Activated naive CD4-positive, alpha-beta T cell treated with anti-CD3 and anti-CD28 coated beads, Interleukin-2, amount 50 U/mL, for 72 hours (primary cell): ENCODE results near the gene WNT9B. TPM values are rescaled to one million over a fixed set of nuclear protein-coding genes. Genes with fewer than 3 reads are reported as not detected.

Experiments
- ATAC-seq, 2 donors: fragments of 150-1000 bp; cut with Tn5 transposase; 2 replicates each; pipeline ENCODE4 v1.10.0; 2021; ENCODE audit warnings: mild to moderate bottlenecking in 2 of 2, moderate library complexity in 2 of 2
- DNase-seq, 2 donors: peaks; one replicate each; pipeline ENCODE4 v3.0.0; 2021 to 2022; ENCODE audit warnings: low spot score in 2 of 2
- H3K27ac Mint-ChIP-seq, 2 donors: one replicate each; pipeline ENCODE4 v1.8.0; 2022; ENCODE audit warnings: mild to moderate bottlenecking in 2 of 2, mixed read lengths in 2 of 2
- H3K36me3 Mint-ChIP-seq, 2 donors: one replicate each; pipeline ENCODE4 v1.8.0; 2022; ENCODE audit warnings: mixed read lengths in 2 of 2
- H3K9me3 Mint-ChIP-seq, 2 donors: one replicate each; pipeline ENCODE4 v1.8.0; 2022; ENCODE audit warnings: mixed read lengths in 2 of 2
- total RNA-seq, 2 donors: library from RNA; stranded (reverse); gene quantifications; one replicate each; pipeline ENCODE4 v1.2.3, GENCODE V29; 2022

WNT9B gene, protein sequence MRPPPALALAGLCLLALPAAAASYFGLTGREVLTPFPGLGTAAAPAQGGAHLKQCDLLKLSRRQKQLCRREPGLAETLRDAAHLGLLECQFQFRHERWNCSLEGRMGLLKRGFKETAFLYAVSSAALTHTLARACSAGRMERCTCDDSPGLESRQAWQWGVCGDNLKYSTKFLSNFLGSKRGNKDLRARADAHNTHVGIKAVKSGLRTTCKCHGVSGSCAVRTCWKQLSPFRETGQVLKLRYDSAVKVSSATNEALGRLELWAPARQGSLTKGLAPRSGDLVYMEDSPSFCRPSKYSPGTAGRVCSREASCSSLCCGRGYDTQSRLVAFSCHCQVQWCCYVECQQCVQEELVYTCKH
- not detected for total RNA-seq

DNA sequence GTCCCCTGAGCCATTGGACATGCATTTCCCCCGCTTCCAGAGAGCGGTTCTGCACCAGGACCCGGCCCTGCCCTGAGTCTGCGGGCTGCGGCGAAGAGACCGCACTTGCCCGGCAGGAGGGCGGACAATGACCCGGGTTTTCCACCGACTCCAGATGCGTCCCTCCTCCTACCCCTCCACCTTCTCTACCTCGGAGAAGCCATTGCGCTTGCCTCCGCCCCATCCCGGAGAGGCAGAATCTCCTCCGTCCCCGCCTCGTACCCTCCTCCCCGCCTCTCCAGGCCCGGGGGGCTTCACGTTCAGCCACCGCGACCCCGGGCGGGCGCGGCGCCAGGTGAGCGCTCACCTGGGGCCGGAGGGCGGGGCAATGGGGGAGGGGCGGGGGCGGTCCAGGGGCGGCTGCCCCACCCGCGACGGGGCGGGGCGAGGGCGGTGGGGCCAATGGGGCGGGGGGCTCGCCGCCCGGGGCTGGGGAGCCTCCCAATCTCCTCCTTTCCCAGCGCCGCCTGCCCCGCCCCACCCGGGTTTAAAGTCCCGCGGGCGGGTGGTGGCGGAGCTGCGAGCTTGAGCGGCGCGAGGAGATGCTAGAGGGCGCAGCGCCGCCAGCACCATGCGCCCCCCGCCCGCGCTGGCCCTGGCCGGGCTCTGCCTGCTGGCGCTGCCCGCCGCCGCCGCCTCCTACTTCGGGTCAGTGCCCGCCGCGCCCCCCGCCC, at the start of gene WNT9B:
Gene WNT9B, plus strand, starts transcription at position 555 of the 713 bp plus-strand sequence. Its CDS starts 56 bp downstream, at position 611.
- Mint-ChIP-seq H3K9me3 (no peaks in the 10 kb centered on the region), H3K36me3 (no peaks in the 10 kb centered on the region), H3K27ac (no peak within 1 kb of the TSS)
- DNase-seq (peak in 1 of 2 donors; percentile 26), ATAC-seq (peak in 1 of 2 donors; percentile 66)

DNA sequence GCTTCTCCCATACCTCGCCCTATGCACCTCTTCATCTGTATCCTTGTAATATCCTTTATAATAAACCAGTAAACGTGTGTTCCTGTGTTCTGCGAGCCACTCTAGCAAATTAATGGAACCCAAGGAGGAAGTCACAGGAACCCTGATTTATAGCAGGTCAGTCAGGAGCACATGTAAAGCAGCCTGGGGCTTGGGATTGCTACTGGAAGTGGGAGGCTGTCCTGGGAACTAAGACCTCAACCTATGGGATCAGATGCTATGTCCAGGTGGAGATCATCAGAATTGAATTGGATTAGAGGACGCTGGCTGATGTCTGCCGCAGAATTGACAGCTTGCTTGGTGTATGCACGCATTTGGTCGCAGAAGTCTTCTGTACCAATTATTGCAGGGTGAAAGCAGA, 48.6 kb upstream of the WNT9B start:
- Mint-ChIP-seq H3K36me3 (no peaks in the 10 kb centered on the region), H3K9me3 (peaks cover 0 to 10% of the 10 kb centered on the region in 2 donors)

DNA sequence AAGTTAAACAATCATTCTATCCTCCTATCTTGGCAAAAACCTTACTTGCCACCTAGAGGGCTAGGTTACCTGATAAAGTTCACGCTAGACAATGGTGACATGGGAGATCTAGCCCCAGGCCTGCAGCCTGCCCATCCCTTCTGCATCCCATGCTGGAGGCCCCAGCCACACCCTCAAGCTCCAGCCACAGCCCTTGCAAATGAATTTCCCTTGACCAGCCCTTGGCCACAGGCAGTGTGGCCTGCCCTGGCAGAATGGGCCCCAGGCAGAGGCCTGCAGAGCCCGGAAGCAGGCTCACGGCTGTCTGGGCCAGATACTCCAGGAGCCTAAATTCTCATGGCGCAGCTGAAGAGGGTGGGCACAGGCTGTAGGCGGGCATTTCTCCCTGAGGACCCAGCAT, 47.8 kb upstream of the WNT9B start:
- no peak for DNase-seq
- no peak overlapping the region for H3K27ac Mint-ChIP-seq
- peaks cover 0 to 10% of the 10 kb centered on the region in 2 donors for H3K9me3 Mint-ChIP-seq
- ATAC-seq: no peak
- H3K36me3 Mint-ChIP-seq: no peaks in the 10 kb centered on the region

More for the DNA sequence above, 48.6 kb upstream of the WNT9B start:
- ATAC-seq: no peak
- no peak for DNase-seq
- no peak overlapping the region for H3K27ac Mint-ChIP-seq

DNA sequence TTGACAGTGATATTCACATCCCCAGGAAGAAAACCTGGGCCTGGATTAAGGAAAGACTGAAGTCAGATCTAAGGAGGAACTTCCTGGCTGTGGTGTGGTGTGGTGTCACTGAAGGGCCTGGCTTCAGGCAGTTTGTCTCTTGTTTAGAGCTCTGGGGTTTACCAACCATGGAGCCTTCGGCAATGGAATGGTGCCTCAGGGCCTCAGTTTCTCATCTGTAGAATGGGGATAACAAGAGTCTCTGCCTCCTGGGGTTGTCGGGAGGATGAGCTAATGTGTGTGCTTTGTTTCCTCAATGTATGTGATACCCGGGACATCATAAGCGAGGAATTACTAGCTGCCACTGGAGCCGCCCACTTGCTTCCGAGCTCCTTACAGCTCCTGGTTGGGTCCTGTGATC, 45.6 kb upstream of the WNT9B start:
- DNase-seq: no peak
- ATAC-seq: no peak
- Mint-ChIP-seq H3K9me3 (peaks cover 0 to 5% of the 10 kb centered on the region in 2 donors), H3K27ac (no peak overlapping the region), H3K36me3 (no peaks in the 10 kb centered on the region)

DNA sequence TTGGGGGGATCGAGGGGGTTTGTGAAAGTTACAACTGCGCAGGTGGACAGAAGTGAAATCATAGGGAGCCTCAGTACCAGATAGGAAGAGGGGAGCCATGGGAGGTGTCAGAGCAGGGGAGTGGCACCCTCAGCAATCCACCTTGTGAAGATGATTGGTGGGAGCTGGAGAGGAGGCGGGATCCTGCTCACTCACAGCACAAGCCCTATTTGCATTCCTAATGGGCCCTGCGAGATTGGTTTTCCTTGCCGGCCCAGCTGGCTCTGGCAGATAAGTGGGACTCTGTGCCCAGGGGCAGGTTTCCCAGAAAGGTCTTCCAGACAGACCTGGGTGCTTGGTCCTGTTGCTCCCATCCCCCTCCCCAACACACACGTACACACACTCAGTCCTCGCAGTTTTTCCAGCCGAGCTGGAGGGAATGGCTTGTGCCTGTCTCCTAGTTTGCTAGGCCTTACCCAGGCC, 42.2 kb upstream of the WNT9B start:
- ATAC-seq (no peak), DNase-seq (no peak)
- H3K27ac Mint-ChIP-seq: no peak overlapping the region
- peaks cover 0 to 4% of the 10 kb centered on the region in 2 donors for H3K9me3 Mint-ChIP-seq
- no peaks in the 10 kb centered on the region for H3K36me3 Mint-ChIP-seq

DNA sequence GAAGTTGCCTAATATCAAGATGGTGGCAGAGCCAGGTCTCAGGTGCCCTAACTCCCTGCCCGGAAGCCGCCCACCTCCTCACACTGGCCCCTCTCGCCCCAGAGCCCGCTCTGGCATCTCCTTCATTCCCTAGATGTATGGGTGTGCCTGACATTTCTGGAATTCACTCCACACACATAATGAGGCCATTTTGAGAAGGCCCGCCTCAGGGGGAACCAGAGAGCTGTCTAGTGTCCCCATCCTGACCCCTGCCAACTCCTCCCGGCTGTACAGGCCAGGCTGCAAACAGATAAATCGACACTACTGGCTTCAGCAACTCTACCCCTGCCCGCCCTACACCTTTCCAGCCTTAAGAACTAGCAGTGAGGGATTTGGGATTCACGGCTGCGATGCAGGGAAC, 40.5 kb upstream of the WNT9B start:
- no peaks in the 10 kb centered on the region for H3K36me3 Mint-ChIP-seq

DNA sequence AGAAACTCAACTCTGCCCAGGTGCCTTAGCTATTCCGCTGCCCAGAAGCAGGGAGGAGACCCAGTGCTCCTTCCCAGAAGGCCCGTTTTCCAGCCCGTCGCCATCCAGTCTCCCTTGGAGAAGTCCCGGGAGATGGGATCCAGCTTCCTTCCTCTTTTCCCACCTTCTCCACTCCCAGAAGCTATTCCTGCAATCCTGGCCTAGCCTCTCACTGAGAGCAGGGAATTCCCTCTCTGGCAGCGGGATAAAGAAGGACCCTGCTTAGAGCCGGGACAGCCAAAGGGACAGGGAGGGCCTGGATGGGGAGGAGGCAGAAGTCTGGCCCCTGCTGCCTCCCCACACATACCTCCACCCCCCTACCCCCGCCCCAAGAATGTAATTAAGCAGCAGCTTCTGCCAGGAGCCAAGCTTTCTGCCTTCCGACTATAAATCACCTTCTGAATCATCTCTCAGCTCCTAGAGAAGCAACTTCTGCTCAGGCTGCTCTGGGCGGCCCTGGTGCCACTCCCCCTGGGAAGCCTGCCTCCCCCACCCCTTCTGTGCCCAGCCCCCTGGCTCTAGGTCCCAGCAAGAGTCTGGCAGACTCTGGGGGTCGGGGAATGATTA, 39.3 kb upstream of the WNT9B start:
- no peaks in the 10 kb centered on the region for H3K9me3 Mint-ChIP-seq
- no peak for ATAC-seq
- no peak for DNase-seq
- H3K27ac Mint-ChIP-seq: no peak overlapping the region
- peaks cover under 1% of the 10 kb centered on the region in 2 donors for H3K36me3 Mint-ChIP-seq

More for the DNA sequence above, 40.5 kb upstream of the WNT9B start:
- DNase-seq (no peak), ATAC-seq (no peak)
- Mint-ChIP-seq H3K27ac (no peak overlapping the region), H3K9me3 (no peaks in the 10 kb centered on the region)

DNA sequence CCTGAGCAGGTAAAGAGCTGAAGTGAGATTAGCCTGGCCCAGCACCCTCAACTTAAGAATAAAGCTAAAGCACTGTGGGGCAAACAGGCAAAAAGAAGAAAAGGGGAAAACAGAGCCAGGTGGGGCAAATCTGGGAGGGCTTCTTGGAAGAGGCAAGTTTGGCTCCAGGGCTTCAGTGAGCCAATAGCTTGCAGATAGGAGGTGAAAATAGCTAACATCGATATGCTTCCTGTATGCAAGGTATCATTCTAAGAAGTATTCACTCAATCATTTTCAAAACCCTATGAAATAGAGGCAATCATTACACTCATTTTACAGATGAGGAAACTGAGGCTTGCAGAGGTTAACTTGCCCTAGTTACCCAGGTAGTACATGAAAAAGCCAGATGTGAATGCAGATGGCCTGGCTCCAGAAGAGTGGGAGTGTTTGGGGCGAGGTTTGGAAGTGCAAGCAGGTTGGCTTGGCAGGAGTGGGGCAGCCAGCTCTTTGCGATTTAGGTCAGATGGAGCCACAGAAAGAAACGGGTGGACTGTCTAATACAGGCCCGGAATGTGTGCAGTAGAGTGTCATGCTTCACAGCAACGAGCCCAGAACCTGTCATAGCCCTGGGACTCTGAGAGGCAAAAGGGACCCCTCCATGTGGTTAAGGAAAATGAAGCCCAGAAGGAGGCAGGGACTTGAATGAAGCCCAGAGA, 38.6 kb upstream of the WNT9B start:
- DNase-seq (no peak), ATAC-seq (no peak)
- Mint-ChIP-seq H3K9me3 (no peaks in the 10 kb centered on the region), H3K27ac (no peak overlapping the region), H3K36me3 (peaks cover 7% of the 10 kb centered on the region in 2 donors)

DNA sequence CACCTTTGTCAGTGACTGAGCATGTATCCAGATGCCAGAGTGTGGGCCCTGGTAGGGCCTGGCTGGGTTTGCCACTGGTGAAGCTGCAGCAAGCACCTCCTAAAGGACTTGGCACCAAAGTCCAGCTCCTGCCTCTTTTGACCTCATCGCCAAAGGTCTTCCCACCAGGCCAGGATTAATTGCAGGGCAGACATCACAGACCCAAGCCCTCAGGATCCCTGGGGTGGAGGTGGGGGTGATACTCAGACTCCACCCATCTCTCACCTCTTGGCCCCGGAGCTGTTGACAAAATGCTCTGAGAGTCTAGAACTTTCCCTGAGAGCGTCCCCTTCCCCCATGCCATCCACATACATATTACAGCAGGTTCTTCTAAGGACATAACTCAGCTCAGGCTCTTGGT, 37.5 kb upstream of the WNT9B start:
- Mint-ChIP-seq H3K36me3 (peaks cover 7 to 8% of the 10 kb centered on the region in 2 donors), H3K27ac (no peak overlapping the region), H3K9me3 (no peaks in the 10 kb centered on the region)
- ATAC-seq: no peak
- no peak for DNase-seq

DNA sequence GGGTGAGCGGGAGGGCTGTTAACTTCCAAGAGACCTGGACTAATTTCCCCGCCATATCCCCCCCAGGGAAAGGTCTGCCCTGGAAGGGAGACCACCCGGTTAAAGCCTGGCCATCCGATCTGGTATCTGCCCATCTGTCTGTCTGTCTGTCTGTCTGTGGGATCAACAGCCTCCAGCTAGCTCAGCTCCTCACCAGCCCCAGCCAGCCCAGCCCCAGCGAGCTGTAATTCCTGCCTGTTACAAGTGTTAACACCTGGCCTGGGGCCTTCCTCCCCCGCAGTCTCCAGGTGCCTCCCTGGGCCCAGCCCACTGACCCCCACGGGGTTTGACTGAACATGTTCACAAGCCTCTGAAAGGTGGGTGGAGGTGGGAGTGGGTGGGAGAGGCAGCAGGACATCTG, 36.9 kb upstream of the WNT9B start:
- H3K36me3 Mint-ChIP-seq: peaks cover 7 to 8% of the 10 kb centered on the region in 2 donors
- H3K27ac Mint-ChIP-seq: no peak overlapping the region
- ATAC-seq: no peak
- no peak for DNase-seq
- no peaks in the 10 kb centered on the region for H3K9me3 Mint-ChIP-seq

DNA sequence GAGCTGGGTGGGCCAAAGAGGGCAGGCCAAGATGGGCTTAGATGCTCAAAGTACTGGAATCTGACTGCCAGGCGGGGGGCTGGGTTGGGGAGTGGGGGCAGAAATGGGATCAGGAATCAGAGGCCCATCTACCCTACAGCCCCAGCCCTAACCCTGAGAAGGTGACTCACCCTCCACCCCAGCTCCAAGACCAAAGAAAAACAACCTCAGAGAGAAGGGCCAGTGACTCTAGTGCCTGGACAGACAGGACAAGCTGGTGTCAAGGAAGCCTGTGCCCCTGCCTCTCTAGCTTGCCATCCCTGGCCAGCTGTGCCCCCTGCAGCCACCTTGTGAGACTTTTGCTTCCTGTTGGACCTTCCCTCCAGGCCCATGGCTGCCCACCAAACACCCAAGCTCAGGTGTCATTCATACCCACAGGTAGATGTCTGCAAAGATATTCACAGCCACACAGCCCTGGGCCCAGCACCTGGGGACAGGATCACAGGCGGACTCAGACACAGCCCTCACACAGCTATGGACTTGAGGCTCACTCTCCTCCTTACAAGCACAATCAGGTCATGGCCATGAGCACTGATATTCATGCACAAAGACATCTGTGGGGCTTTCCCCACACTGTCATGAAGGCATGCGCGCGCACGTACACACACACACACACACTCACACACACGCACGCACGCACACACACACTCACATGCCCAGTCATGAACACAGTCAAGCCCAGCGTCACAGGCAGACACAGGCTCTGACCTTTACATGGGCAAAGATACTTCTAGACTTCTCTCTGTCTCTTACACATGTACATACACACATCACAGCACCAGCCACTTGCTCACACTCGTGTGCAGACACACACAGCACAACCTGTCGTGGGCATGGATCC, 35.7 kb upstream of the WNT9B start:
- H3K9me3 Mint-ChIP-seq: no peaks in the 10 kb centered on the region
- H3K36me3 Mint-ChIP-seq: peaks cover 8 to 9% of the 10 kb centered on the region in 2 donors
- no peak for ATAC-seq
- no peak for DNase-seq
- no peak overlapping the region for H3K27ac Mint-ChIP-seq

DNA sequence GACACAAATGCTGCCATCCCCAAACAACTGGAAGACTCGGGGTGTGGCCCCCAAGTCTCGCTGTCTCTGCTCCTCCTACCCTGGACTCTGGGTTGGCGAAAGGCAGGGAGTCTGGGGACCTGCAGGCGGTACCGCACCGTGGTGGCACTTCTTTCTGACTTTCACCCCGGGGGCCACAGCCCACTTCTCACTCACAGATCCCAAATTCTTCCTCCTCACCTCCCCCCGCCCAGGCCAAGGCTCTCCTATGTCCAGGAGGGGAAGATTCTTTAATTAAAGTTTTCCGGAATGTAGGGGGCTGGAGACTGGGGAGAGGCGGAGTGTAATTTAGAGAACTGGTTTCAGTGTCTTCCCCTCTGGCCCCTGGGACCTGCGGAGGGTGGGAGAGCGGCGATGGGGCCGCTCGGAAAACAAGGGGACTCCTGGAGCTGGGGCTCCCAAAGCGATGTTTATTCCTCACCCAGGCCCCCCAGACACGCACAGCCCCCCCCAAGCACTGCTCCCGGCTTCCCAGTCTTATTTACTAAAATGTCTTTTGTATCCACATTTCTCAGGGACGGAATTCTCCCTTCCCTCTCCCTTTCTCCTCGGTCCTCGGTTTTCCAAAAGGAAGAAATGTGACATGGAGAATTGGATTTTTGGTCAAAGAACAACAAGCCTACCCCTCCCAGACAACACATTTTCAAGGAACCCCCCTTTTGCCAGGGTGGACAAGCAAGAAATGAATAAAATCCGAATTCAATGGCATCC, 34.1 kb upstream of the WNT9B start:
- ATAC-seq (no peak), DNase-seq (no peak)
- no peak overlapping the region for H3K27ac Mint-ChIP-seq
- peaks cover 8 to 13% of the 10 kb centered on the region in 2 donors for H3K36me3 Mint-ChIP-seq
- H3K9me3 Mint-ChIP-seq: no peaks in the 10 kb centered on the region

DNA sequence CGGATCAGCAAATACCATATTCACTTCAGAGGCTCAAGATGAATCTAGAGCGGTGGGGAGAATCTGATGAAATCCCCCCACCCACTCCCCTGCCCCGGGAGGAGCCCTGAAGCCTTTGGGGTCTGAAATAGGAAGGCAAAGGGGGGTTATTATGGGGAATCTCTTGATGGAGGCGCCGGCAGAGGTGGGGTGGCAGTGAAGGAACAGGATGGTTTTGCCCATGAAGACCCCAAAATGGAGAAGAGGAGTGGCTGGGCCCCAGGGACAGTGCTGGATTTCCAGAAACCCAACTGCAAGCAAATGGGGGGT, 33.5 kb upstream of the WNT9B start:
- DNase-seq: no peak
- no peaks in the 10 kb centered on the region for H3K9me3 Mint-ChIP-seq
- H3K27ac Mint-ChIP-seq: no peak overlapping the region
- peaks cover 8 to 13% of the 10 kb centered on the region in 2 donors for H3K36me3 Mint-ChIP-seq
- ATAC-seq: no peak

DNA sequence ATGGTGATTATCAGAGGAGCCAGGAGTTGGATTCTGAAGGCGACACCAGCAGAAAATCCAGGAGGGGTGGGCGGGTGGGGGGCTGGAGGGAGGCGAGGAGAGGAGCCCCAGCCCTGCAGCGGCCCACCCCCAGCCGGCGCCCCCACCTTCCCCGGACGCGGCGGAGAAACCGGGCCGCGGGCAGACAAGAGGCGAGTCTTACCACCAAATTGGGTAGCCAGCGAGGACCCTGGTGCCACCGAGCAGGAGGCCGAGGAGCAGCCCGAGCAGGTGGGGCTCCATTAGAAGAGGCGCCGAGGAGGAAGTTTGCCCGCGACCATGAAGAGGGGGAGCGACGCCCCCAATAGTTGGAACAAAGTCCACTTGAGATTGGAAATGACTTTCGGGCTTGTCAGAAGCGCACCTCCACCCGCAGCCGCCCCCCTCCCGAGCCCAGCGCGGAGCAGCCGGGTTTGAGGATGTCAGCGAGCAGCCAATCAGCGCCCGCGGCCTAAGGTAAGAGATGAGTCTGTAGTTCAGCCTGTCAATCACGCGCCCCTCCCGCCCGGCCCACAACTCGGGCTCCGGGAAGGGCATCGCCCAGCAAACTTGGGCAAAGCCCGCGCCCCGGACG, 33.0 kb upstream of the WNT9B start, which contains the start of gene WNT3:
Gene WNT3, minus strand, starts transcription at position 377 of the 613 bp plus-strand sequence. Its CDS starts 95 bp downstream, at position 282.
- H3K27ac Mint-ChIP-seq: no peak within 1 kb of the TSS
- DNase-seq (peak in 1 of 2 donors; percentile 56), ATAC-seq (peak; percentile 76 to 83)
- no peaks in the 10 kb centered on the region for H3K9me3 Mint-ChIP-seq
- H3K36me3 Mint-ChIP-seq: peaks cover 8 to 13% of the 10 kb centered on the region in 2 donors
